AG10803 (cell line): ENCODE measurements around the gene ZSCAN4.
A peak's percentile ranks its signal among the peaks of the same experiment; 100 is the strongest.

Experiments used
- DNase-seq: peaks from one replicate; pipeline ENCODE4 v3.0.0; 2010; ENCODE audit warnings: low read depth
- H3K4me3 ChIP-seq: 2 replicates; pipeline ENCODE4 v1.5.1; 2011; ENCODE audit warnings: mild to moderate bottlenecking, low read length, control low read depth
- CTCF ChIP-seq: conservative IDR thresholded peaks from 2 replicates; pipeline ENCODE4 v1.5.1; 2011; ENCODE audit warnings: mild to moderate bottlenecking, low read length, control low read depth, inconsistent platforms

The ZSCAN4 gene

GRCh38 chr19:57675881-57676280 is 7.1 kb downstream of the ZSCAN4 start:
- TF ChIP-seq CTCF = no peak
- H3K4me3 ChIP-seq = no peak overlapping the region
- DNase-seq = peak; percentile 77

DNA sequence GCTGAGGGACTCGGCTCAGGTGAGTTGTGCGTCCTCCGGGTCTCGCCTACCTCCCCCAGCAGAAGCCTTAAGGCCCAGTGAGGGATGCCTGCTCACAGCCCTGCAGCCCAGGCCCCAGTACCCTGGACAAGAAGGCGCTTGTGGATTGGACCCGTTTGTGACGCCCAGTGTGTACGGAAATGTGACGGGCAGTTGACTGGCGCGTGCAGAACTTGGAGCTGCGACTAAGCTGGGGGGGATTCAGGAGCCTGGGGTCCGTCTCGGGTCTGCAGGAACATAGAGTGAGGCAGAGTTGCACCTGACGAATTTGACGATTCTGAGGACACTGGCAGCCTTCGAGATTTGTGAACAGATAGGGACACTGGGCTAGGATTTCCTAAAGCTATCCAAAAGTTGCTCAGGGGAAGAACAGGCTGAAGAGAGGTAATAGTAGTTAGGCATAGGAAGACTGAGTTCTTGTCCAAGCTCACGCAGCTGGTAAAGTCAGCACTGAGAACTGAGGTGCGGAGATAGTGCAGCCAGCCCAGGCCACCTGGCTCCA is 13.6 kb downstream of the ZSCAN4 start:
- H3K4me3 ChIP-seq = peak overlapping the region; percentile 98
- no peak for TF ChIP-seq CTCF
- no peak for DNase-seq

GRCh38 chr19:57686727-57687126 is 18.0 kb downstream of the ZSCAN4 start:
- no peak for TF ChIP-seq CTCF
- no peak overlapping the region for H3K4me3 ChIP-seq
- DNase-seq = no peak

- TF ChIP-seq CTCF = no peak
- H3K4me3 ChIP-seq = no peak overlapping the region
- DNase-seq = no peak
Observed at GRCh38 chr19:57687363-57688010, 18.8 kb downstream of the ZSCAN4 start.

DNA sequence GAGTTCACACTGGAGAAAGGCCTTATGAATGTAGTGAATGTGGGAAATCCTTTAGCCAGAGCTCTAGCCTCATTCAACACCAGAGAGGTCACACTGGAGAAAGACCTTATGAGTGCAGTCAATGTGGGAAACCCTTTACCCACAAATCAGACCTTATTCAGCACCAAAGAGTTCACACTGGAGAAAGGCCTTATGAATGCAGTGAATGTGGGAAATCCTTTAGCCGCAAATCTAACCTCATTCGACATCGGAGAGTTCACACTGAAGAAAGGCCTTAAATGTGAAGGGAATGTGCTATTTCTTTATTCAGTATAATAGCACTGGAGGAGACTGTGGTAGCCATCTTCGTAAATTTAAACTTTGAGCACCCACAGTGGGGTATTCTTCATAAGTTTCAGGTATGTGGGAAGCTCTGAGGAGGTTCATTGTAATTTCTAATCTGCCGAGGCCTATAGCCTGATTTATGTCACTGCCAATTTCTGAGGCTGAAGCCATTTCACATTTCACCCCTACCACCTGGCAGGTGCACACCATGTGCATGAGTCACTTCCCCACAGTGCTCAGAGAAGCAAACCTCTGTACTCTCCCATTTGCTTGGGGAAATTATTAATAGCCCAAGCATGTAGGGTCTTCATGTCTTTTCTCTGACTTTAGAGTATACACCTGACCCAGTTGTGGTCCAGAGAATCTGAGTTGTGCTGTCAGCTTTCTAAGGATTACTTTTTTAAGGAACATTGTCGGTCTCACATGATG is 19.5 kb downstream of the ZSCAN4 start:
- H3K4me3 ChIP-seq = no peak overlapping the region
- no peak for TF ChIP-seq CTCF
- DNase-seq = no peak

- no peak overlapping the region for H3K4me3 ChIP-seq
- no peak for DNase-seq
- TF ChIP-seq CTCF = no peak
Observed at GRCh38 chr19:57689750-57690149, 21.0 kb downstream of the ZSCAN4 start.

DNA sequence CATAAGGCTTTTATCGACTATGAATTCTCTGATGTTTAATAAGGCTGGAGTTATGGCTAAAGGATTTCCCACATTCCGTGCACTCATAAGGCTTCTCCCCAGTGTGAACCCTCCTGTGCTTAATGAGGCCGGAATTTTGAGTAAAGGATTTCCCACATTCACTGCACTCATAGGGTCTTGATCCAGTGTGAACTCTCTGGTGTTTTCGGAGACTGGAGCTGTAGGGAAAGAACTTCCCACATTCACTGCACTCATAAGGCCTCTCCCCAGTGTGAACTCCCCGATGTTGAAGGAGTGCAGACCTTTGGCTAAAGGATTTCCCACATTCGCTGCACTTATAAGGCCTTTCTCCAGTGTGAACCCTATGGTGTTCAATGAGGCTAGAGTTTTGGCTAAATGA is 32.9 kb downstream of the ZSCAN4 start:
- no peak for DNase-seq
- TF ChIP-seq CTCF = no peak
- H3K4me3 ChIP-seq = no peak overlapping the region
